B cell (primary cell): Measurements from ENCODE around the gene TAF4. TPM values are rescaled to one million over a fixed set of nuclear protein-coding genes. Genes with fewer than 3 reads are reported as not detected.

Source experiments
- ATAC-seq: fragments of 200-7000 bp; cut with Tn5 transposase; one replicate; pipeline ENCODE4 v1.10.0; 2021; ENCODE audit warnings: low read depth, mild to moderate bottlenecking, moderate number of reproducible peaks, moderate library complexity
- CTCF ChIA-PET: fragments of 350-600 bp; sonication (Branson Sonifier 250); formaldehyde crosslinking; loops from one replicate; lab custom pipeline; 2021; ENCODE audit warnings: antibody characterized with exemption, inconsistent platforms; lab: Charles Lee
- POLR2A ChIA-PET: fragments of 350-600 bp; sonication (Branson Sonifier 250); formaldehyde crosslinking; loops from one replicate; lab custom pipeline; 2021; ENCODE audit warnings: antibody characterized with exemption; lab: Charles Lee
- DNase-seq: peaks from one replicate; pipeline ENCODE4 v3.0.0; 2013
- H2AFZ ChIP-seq: 2 replicates; pipeline ENCODE4 v1.6.1; 2012; ENCODE audit warnings: mild to moderate bottlenecking, low read depth, low read length; ENCODE audit not compliant: insufficient read depth, poor library complexity, severe bottlenecking
- H3K27ac ChIP-seq, 2 donors: 1 replicate in 1 of 2; 2 replicates in 1 of 2; pipeline ENCODE4 v1.5.1; 2012 to 2013; ENCODE audit warnings: low read length in 2 of 2, mild to moderate bottlenecking in 2 of 2, moderate library complexity in 1 of 2
- H3K27me3 ChIP-seq, 4 experiments: fragments of 200-600 bp in 1 of 4; sonication (generic) in 1 of 4; replicated peaks in 1 of 4; 1 replicate in 2 of 4; 2 replicates in 2 of 4; pipeline versions ENCODE4 v1.6.1 to v1.7.0; 2013 to 2016; ENCODE audit warnings: low read length in 3 of 4, mild to moderate bottlenecking in 2 of 4, mixed read lengths in 1 of 4, moderate library complexity in 1 of 4; ENCODE audit not compliant: insufficient read depth in 4 of 4, control insufficient read depth in 3 of 4; ENCODE audit errors: control extremely low read depth in 1 of 4
- H3K36me3 ChIP-seq, 2 experiments: replicated peaks in 1 of 2; 1 replicate in 1 of 2; 2 replicates in 1 of 2; pipeline versions ENCODE4 v1.6.1 to v1.7.1; 2013; ENCODE audit warnings: low read length in 1 of 2; ENCODE audit not compliant: insufficient read depth in 2 of 2, control insufficient read depth in 1 of 2; ENCODE audit errors: control extremely low read depth in 1 of 2, extremely low read depth in 1 of 2
- H3K4me1 ChIP-seq, 2 donors: fragments of 200-600 bp in 1 of 2; sonication (generic) in 1 of 2; 1 replicate in 1 of 2; 2 replicates in 1 of 2; pipeline versions ENCODE4 v1.5.1 to v1.6.1; 2013 to 2017; ENCODE audit warnings: low read length in 2 of 2; ENCODE audit not compliant: control insufficient read depth in 2 of 2, insufficient read depth in 2 of 2
- H3K4me2 ChIP-seq: replicated peaks from 2 replicates; pipeline ENCODE3; 2012; ENCODE audit warnings: mild to moderate bottlenecking, low read depth, low read length; ENCODE audit not compliant: poor library complexity, severe bottlenecking
- H3K4me3 ChIP-seq, 5 experiments: fragments of 200-600 bp in 1 of 5; sonication (generic) in 1 of 5; 1 replicate in 3 of 5; 2 replicates in 2 of 5; pipeline versions ENCODE4 v1.5.1 to v1.7.0; 2011 to 2016; ENCODE audit warnings: low read length in 4 of 5, mild to moderate bottlenecking in 4 of 5, low read depth in 2 of 5, control low read depth in 1 of 5, moderate library complexity in 1 of 5; ENCODE audit not compliant: insufficient read depth in 1 of 5; ENCODE audit errors: control extremely low read depth in 1 of 5, extremely low read depth in 1 of 5
- H3K79me2 ChIP-seq: fragments of 200-600 bp; sonication (generic); one replicate; pipeline ENCODE4 v1.6.0; 2016; ENCODE audit warnings: low read length; ENCODE audit not compliant: control insufficient read depth, insufficient read depth
- H3K9ac ChIP-seq: fragments of 200-600 bp; sonication (generic); 2 replicates; pipeline ENCODE4 v1.6.1; 2017; ENCODE audit warnings: mild to moderate bottlenecking, low read length, moderate library complexity
- H3K9me3 ChIP-seq, 3 donors: one replicate each; pipeline versions ENCODE4 v1.6.1 to v1.7.1; 2013; ENCODE audit warnings: low read length in 2 of 3; ENCODE audit not compliant: control insufficient read depth in 2 of 3, insufficient read depth in 1 of 3; ENCODE audit errors: control extremely low read depth in 1 of 3
- H4K20me1 ChIP-seq: 2 replicates; pipeline ENCODE4 v1.6.0; 2012; ENCODE audit warnings: mild to moderate bottlenecking, low read length; ENCODE audit not compliant: insufficient read depth, control insufficient read depth, poor library complexity, severe bottlenecking
- H3K27ac Mint-ChIP-seq: one replicate; pipeline ENCODE4 v1.8.0; 2021; ENCODE audit warnings: mixed read lengths
- H3K27me3 Mint-ChIP-seq: one replicate; pipeline ENCODE4 v1.8.0; 2021; ENCODE audit warnings: mixed read lengths
- H3K4me1 Mint-ChIP-seq: one replicate; pipeline ENCODE4 v1.8.0; 2021; ENCODE audit warnings: mixed read lengths
- H3K4me3 Mint-ChIP-seq: one replicate; pipeline ENCODE4 v1.8.0; 2021; ENCODE audit warnings: mixed read lengths
- H3K9me3 Mint-ChIP-seq: one replicate; pipeline ENCODE4 v1.8.0; 2022; ENCODE audit warnings: mixed read lengths; ENCODE audit not compliant: insufficient read depth
- EZH2 ChIP-seq: IDR thresholded peaks from 2 replicates; pipeline ENCODE4 v1.6.1; 2012; ENCODE audit warnings: borderline replicate concordance, low read depth, mild to moderate bottlenecking, moderate library complexity, low read length; ENCODE audit not compliant: insufficient read depth, poor library complexity, severe bottlenecking
- WGBS: methylation state at CpG from one replicate; pipeline ENCODE4 v1.1.5; 2013; ENCODE audit warnings: missing lambda C conversion rate; ENCODE audit not compliant: insufficient coverage; 5-methylcytosine and 5-hydroxymethylcytosine counted together
- intact Hi-C: fragments of 100-400 bp; cut with micrococcal nuclease; formaldehyde crosslinking; loops from one replicate; pipeline ENCODE4 v1.10.0; 2022
- polyA plus RNA-seq: library from polyadenylated mRNA; depleted of rRNA; stranded (reverse); fragments of >200 nt; gene quantifications from 2 replicates; pipeline ENCODE4 v1.2.3, GENCODE V29; 2012
- total RNA-seq, 2 donors: library from RNA; stranded (reverse); fragments of 120-200 nt in 1 of 2; gene quantifications; 1 replicate in 1 of 2; 2 replicates in 1 of 2; pipeline versions ENCODE4 v1.2.3 to v1.2.4, GENCODE V29; 2013 to 2022
- TF ChIP-seq, protein P1 (sequence below): fragments of 200-600 bp; IDR thresholded peaks from one replicate; pipeline ENCODE4 v1.8.0; 2022; ENCODE audit warnings: antibody characterized with exemption, mild to moderate bottlenecking

TAF4 gene
- total and polyA plus RNA-seq, 2 donors (not counting 1 experiment from before 2014, with no cell fraction given): 13.9 to 39.5 TPM

DNA sequence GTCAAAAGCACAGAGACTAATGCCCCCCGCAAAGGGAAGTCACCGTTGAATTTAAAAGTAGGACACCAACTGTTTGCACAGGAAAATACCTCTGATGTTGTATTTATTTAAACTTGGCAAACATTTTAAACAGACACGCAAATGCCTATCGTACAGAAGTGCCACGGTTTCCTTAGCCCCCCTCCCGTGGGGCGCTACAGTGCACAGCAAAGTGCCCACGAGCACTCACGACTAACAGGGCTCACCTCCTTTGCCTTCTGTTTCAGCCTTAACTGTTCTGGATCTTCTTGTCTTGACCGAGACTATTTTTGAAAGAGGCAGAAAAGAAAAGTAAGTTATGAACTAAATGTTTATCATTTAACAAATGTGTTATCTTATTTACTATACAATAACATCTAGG is 67.8 kb downstream of the TAF4 start:
- DNase-seq (no peak), ATAC-seq (no peak)
- ChIA-PET POLR2A (no interaction called here), CTCF (no interaction called here)
- no peak overlapping the region for H3K4me3 ChIP-seq
- no peaks in the 10 kb centered on the region for H3K27me3 ChIP-seq
- no peak overlapping the region for H3K27ac Mint-ChIP-seq
- H3K9me3 Mint-ChIP-seq: no peaks in the 10 kb centered on the region
- no peak for TF ChIP-seq EZH2
- TF ChIP-seq, protein P1, sequence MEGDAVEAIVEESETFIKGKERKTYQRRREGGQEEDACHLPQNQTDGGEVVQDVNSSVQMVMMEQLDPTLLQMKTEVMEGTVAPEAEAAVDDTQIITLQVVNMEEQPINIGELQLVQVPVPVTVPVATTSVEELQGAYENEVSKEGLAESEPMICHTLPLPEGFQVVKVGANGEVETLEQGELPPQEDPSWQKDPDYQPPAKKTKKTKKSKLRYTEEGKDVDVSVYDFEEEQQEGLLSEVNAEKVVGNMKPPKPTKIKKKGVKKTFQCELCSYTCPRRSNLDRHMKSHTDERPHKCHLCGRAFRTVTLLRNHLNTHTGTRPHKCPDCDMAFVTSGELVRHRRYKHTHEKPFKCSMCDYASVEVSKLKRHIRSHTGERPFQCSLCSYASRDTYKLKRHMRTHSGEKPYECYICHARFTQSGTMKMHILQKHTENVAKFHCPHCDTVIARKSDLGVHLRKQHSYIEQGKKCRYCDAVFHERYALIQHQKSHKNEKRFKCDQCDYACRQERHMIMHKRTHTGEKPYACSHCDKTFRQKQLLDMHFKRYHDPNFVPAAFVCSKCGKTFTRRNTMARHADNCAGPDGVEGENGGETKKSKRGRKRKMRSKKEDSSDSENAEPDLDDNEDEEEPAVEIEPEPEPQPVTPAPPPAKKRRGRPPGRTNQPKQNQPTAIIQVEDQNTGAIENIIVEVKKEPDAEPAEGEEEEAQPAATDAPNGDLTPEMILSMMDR: no peak
- no peak overlapping the region for H3K4me2 ChIP-seq
- intact Hi-C loops: no loop called here
- H3K9me3 ChIP-seq: peaks cover 0 to 7% (median 0%) of the 10 kb centered on the region in 3 donors
- WGBS: 90% methylated on average over 7 of the region's 10 CpGs
- H3K9ac ChIP-seq: no peak overlapping the region
- no peaks in the 10 kb centered on the region for H3K79me2 ChIP-seq
- H2AFZ ChIP-seq: no peak overlapping the region
- no peaks in the 10 kb centered on the region for H3K27me3 Mint-ChIP-seq
- no peak overlapping the region for H3K27ac ChIP-seq
- H3K4me1 Mint-ChIP-seq: peaks cover 7% of the 10 kb centered on the region
- H4K20me1 ChIP-seq: no peaks in the 10 kb centered on the region
- peaks cover 0 to 4% of the 10 kb centered on the region in 2 donors for H3K4me1 ChIP-seq
- H3K36me3 ChIP-seq: peaks cover 3 to 71% of the 10 kb centered on the region in 2 experiments
- H3K4me3 Mint-ChIP-seq: no peak overlapping the region

DNA sequence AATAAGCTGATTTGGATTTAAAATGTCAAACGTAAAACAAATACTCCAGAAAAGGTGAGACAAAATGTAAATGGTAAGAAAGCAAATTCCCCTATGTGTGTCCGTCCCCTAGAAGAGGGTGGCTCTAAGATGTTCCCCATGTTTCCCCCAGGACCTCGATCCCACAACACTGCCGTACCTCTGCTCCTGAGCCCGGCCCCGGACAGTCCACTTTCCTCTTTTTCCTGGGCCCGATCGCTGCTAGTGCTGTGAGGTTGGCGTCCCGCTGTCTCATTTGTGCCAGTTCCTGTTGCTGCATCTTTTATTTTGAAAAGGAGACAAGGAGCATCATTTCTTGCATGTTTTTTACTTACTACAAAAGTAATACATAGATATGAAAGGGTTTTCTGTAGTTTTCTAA is 68.3 kb downstream of the TAF4 start:
- H3K4me3 ChIP-seq: no peak overlapping the region
- ChIA-PET CTCF (no interaction called here), POLR2A (no interaction called here)
- intact Hi-C loops: no loop called here
- ATAC-seq (no peak), DNase-seq (no peak)
- no peaks in the 10 kb centered on the region for H4K20me1 ChIP-seq
- Mint-ChIP-seq H3K9me3 (no peaks in the 10 kb centered on the region), H3K27me3 (no peaks in the 10 kb centered on the region), H3K4me3 (no peak overlapping the region), H3K27ac (no peak overlapping the region), H3K4me1 (peaks cover 8% of the 10 kb centered on the region)
- H3K27me3 ChIP-seq: no peaks in the 10 kb centered on the region
- no peak overlapping the region for H3K9ac ChIP-seq
- no peak overlapping the region for H3K4me2 ChIP-seq
- H3K79me2 ChIP-seq: no peaks in the 10 kb centered on the region
- H3K4me1 ChIP-seq: peaks cover 0 to 4% of the 10 kb centered on the region in 2 donors
- H3K36me3 ChIP-seq: peaks cover 5 to 71% of the 10 kb centered on the region in 2 experiments
- H2AFZ ChIP-seq: no peak overlapping the region
- no peak for TF ChIP-seq EZH2
- TF ChIP-seq, protein P1: no peak
- no peak overlapping the region for H3K27ac ChIP-seq
- H3K9me3 ChIP-seq: peaks cover 0 to 11% (median 0%) of the 10 kb centered on the region in 3 donors
- WGBS: 94% methylated on average over 4 of the region's 10 CpGs
